Measurements from ENCODE around the gene SESN1. TPM values are rescaled to one million over a fixed set of nuclear protein-coding genes. Genes with fewer than 3 reads are reported as not detected.

Gene SESN1
- total and polyA plus RNA-seq, 9 of the 15 experiments (the other 6 are each of a cell fraction or from before 2014, with no cell fraction given), result 3.1 to 13.0 (median 7.4) TPM

GRCh38 chr6:109010705-109011102 lies 83.9 kb downstream of the SESN1 start (continued):
- peak; percentile 57; the same call in 1 of the 2 replicates for TF ChIP-seq ATF3 (IDR thresholded peaks at IDR 0.05)
- TF ChIP-seq ATF3 (CRISPR knock-in tag; conservative IDR thresholded peaks at IDR 0.05), result no peak
- peak; percentile 32; the same call in 1 of the 2 replicates for TF ChIP-seq LEF1 (IDR thresholded peaks at IDR 0.05)
- no peak for TF ChIP-seq HDGF (IDR thresholded peaks at IDR 0.05)
- TF ChIP-seq HMGXB4 (CRISPR knock-in tag; IDR thresholded peaks at IDR 0.05), result no peak
- TF ChIP-seq POLR2H (tag; IDR thresholded peaks at IDR 0.05; ENCODE audit: low read depth), result peak; percentile 42; the same call in 1 of the 2 replicates
- TF ChIP-seq SMAD4 (CRISPR knock-in tag; conservative IDR thresholded peaks at IDR 0.05), result no peak
- no peak for TF ChIP-seq ZNF280B (CRISPR knock-in tag; IDR thresholded peaks at IDR 0.05)
- peak; percentile 94 for TF ChIP-seq CEBPG (CRISPR knock-in tag; IDR thresholded peaks at IDR 0.05)
- TF ChIP-seq CEBPG (tag; conservative IDR thresholded peaks at IDR 0.05 in 1 of 2, IDR thresholded peaks at IDR 0.05 in 1 of 2), result peak; percentile 22 to 95; a peak in 2 of 4 replicates
